ENCODE results near the gene ETFDH.
"Not testable (repeated sequence)": the region's sequence is repeated elsewhere in the genome, so short reads cannot be mapped to it uniquely, and the experiment has no call there.

ETFDH gene

GRCh38 chr4:158671915-158672806 lies at the start of gene ETFDH:
Gene ETFDH (plus strand): TSS chr4:158672296. CDS start chr4:158672457, 161 bp downstream.
- peak; percentile 94 for DNase-seq (ENCODE audit: low read depth, low spot score)

GRCh38 chr4:158624889-158625478 lies 47.1 kb upstream of the ETFDH start:
- no peak for DNase-seq (ENCODE audit: low read depth, low spot score)

DNA sequence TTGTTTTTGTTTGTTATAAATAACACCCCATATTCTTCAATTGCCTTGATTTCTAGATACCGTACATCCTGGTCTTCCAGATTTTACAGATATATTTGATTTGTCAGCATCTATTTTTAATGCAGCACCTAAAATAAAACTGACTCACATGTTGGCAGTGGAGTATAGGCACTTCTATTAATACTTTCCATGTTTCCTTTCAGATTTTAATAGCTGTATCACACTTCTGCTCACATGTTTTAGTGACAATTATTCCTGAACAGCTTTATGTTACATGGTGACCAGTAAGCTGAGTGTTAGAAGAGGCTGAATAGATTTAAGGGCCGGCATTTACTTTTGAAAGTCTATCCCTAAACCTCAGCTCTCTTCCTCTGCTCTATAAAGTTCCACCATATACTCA lies 46.6 kb upstream of the ETFDH start:
- DNase-seq (ENCODE audit: low read depth, low spot score): no peak

DNA sequence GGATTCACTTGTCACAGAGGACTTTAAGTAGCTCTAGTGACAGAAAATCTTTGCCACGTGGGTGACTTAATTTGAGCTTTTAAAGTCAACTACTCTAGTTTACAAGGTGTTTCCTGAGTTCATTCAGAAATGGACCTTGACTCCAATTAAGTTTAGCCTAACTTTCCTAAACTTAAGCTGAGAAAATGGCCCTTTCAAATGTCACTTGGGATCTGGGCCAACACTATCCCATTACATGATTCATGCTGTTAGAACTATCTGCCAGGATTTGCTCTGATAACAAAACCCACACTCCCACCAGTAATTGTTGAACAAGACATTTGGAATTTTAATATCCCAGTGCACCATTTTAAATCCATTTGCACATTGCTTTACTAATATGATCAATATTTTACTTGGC lies 41.2 kb upstream of the ETFDH start:
- no peak for DNase-seq (ENCODE audit: low read depth, low spot score)

DNA sequence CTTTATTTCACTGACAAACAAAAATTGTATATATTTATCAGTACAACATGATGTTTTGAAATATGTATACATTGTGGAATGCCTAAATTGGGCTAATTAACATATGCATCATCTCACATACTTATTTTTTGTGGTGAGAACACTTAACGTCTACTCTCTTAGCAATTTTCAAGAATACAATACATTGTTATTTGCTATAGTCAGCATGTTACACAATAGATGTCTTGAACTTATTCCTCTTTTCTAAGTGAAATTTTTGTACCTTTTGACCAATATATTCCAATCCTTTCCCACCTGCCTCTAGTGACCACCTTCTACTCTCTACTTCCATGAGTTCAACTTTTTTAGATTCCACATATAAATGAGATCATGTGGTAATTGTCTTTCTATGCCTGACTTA lies 35.5 kb upstream of the ETFDH start:
- no peak for DNase-seq (ENCODE audit: low read depth, low spot score)

DNA sequence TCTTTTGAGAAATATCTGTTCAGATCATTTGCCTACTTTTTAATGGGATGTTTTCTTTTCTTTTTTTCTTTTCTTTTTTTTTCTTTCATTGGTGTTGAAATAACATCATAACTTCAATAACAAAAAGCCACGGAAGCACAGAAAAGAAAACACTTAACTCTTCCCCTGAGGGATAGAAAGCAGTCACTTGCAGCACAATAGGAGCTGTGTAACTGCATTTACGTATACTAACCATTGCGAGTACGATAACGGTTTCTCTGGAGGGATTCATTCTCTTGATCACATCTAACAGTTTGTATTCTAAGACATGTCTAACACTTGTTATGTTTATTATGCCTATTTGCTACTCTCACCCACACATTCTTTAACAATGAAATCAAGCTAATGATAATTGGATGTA lies 27.7 kb upstream of the ETFDH start:
- DNase-seq (ENCODE audit: low read depth, low spot score): no peak

DNA sequence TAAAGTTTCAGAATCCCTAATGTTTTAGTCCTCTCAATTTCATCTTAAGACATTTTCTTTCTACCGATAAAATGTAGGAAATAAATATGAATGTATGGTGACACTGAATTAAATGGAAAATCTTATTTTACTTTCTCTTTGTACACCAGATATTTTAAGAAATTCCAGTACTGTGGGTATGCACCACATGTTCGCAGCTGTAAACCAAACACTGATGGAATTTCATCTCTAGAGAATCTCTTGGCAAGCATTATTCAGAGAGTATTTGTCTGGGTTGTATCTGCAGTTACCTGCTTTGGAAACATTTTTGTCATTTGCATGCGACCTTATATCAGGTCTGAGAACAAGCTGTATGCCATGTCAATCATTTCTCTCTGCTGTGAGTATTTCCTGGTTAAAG lies 27.3 kb upstream of the ETFDH start:
- DNase-seq (ENCODE audit: low read depth, low spot score): no peak

DNA sequence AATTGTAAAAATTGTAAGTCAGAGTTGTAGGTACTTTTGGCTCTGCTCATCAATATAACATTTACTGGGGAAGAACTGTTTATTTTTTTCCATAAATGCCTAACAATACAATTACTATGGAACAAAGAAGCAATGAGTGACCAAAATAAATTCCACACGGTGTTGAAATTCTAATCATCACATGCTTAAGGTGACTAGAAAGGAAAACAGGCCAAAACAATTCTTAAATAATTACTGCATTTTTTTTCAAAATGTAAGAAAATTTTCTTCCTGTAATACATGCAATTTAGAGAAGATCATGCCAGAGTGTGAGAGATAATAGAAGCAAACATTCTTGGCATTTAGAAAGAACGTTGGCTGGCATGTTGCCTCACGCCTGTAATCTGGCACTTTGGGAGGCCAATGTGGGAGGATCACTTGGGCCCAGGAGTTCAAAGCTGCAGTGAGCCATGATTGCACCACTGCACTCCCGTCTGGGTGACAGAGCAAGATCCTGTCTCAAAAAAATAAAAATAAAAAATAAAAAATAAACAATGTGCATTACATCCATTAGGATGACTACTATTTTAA lies 22.9 kb upstream of the ETFDH start:
- DNase-seq (ENCODE audit: low read depth, low spot score): no peak

GRCh38 chr4:158652920-158653319 lies 19.2 kb upstream of the ETFDH start:
- DNase-seq (ENCODE audit: low read depth, low spot score): no peak

DNA sequence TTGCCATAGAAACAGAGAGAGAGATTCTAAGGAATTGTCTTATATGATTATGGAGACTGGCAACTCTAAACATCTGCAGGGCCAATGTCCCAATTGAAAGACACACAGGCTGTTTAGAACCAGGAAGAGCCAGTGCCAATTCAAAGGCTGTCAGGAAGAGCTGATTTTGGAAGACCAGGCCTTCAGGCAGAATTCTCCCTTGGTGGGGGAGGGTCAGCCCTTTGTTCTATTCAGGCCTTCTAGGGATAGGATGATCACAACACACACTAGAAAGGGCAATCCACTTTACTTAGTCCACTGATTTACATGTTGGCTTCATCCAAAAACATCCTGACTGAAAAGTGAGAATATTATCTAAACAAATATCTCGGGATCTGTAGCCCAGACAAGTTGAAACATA lies 15.7 kb upstream of the ETFDH start:
- DNase-seq (ENCODE audit: low read depth, low spot score): no peak

- DNase-seq (ENCODE audit: low read depth, low spot score): no peak
Measured at GRCh38 chr4:158657291-158657690, 14.8 kb upstream of the ETFDH start.

DNA sequence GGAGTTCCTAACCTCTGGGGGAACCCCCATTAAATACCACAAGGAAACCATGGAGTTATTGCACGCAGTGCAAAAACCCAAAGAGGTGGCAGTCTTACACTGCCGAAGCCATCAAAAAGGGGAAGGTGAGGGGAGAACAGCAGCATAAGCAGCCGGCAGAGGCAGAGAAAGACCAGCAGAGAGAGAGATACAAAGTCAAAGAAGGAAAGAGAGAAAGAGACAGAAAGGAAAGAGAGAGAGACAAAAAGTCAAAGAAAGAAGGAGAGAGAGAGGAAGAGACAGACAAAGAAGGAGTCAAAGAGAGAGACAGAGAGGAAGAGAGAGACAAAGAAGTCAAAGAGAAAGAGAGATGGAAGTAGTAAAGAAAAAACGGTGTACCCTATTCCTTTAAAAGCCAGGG lies 8.8 kb upstream of the ETFDH start:
- DNase-seq (ENCODE audit: low read depth, low spot score): not testable (repeated sequence)

- DNase-seq (ENCODE audit: low read depth, low spot score): not testable (repeated sequence)
Measured at GRCh38 chr4:158663707-158664625, 8.1 kb upstream of the ETFDH start.

DNA sequence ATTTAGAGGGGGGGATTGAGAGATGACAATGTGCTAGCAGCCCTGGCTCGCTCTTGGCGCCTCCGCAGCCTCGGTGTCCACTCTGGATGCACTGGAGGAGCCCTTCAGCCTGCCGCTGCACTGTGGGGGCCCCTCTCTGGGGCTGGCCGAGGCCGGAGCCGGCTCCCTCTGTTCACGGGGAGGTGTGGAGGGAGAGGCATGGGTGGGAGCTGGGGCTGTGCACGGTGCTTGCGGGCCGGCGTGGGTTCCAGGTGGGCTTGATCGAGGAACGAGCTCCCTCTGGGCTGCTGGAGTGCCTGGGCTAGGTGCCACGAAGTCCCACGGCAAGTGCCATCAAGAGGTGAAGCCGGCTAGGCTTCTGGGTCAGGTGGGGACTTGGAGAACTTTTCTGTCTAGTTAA lies 7.3 kb upstream of the ETFDH start:
- no peak for DNase-seq (ENCODE audit: low read depth, low spot score)

- DNase-seq (ENCODE audit: low read depth, low spot score): no peak
Measured at GRCh38 chr4:158666892-158667291, 5.2 kb upstream of the ETFDH start.

DNA sequence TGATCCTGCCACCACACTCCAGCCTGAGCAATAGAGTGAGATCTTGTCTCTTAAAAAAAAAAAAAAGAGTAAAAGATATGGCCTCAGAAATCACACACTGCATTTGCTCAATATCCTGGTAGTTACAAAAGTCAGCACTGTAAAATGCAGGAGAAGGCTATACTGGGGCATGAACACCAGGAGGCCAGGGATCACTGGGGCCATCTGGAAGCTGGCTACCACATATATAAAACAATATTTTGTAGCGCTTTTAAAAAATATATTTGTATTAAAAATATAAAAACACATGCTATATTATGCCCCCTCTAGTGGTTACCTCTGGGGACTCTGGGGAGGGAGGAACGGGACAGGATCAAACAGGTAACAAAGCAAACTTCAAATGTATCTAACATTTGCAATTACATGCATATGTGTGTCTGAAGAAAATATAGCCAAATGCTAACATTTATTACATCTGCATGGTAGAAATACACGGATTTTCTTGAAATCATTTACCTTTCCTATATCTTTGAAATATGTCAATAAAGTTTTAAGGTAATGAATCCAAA lies 4.4 kb upstream of the ETFDH start:
- no peak for DNase-seq (ENCODE audit: low read depth, low spot score)

- DNase-seq (ENCODE audit: low read depth, low spot score): no peak
Measured at GRCh38 chr4:158669310-158669709, 2.8 kb upstream of the ETFDH start.

DNA sequence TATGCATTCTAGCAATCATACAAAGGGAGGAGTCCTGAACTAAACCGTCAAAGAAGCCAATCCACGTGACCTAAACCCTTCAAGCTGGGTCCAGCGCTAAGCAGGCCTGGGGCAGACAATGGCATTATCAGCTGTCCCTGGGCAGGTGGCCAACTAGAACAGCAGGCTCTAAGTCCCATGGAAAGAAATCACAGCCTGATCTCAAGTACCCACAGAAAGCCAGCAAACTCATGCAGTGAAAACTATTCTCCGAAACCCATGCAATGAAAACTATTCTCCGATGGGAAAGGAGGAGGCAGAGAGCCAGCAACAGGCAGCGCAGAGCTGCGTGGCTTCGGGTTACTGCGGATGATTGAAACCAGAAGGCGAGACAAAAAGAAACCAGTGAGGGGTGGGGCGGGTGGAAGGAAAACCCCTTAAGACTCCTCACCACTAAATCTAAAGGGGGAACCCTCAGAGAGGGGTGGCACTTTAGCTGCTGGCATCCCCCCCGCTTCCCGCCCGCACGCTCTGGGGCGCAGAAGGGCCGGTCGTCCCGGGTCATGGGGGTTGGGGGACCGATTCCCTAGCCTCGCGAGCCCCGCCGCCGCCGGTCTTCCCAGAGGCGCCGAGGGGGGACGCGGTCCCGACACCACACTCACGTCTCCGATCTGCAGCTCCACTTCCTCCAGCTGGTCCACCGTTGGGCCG lies 976 bp upstream of the ETFDH start:
- DNase-seq (ENCODE audit: low read depth, low spot score): peak; percentile 42

GRCh38 chr4:158671665-158671914 lies 506 bp upstream of the ETFDH start, which contains the start of gene C4orf46:
Gene C4orf46 (minus strand): TSS chr4:158671887. CDS start chr4:158671801, 86 bp downstream.
- no peak for DNase-seq (ENCODE audit: low read depth, low spot score)

DNA sequence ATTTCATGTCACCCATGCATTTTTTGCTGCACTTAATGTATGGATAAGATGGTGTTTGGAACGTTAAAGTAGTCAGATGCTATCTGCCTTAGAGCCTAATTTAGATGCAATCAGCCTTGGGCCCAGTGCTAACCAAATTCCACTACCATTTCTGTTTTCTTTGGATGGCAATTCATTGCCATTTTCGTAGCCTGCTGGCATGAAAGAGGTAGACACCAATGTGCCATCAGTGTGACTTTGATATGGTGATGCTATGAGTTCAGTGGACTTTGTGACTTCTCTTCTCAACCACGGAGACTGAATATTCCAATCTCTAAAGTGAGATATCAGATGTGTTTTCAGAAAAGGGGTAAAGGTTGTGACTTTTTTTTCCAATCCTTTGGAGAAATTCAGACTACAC lies 1.5 kb downstream of the ETFDH start:
- no peak for DNase-seq (ENCODE audit: low read depth, low spot score)

GRCh38 chr4:158676076-158676475 lies 4.0 kb downstream of the ETFDH start:
- no peak for DNase-seq (ENCODE audit: low read depth, low spot score)

Data from activated naive CD8-positive, alpha-beta T cell treated with anti-CD3 and anti-CD28 coated beads, Interleukin-2, amount 50 U/mL, for 16 hours (primary cell).